UCSD-AML1 (cell line): ENCODE data around the gene SLC6A13.
"Not testable (repeated sequence)": the region's sequence is repeated elsewhere in the genome, so short reads cannot be mapped to it uniquely, and the experiment has no call there.

Source experiments
- DNase-seq: peaks from one replicate; lab custom pipeline; 2025; ENCODE audit not compliant: unreplicated experiment; lab: John Stamatoyannopoulos, UW

Gene SLC6A13

GRCh38 chr12:265096-265495, 2.5 kb upstream of the SLC6A13 start:
- DNase-seq, result no peak

DNA sequence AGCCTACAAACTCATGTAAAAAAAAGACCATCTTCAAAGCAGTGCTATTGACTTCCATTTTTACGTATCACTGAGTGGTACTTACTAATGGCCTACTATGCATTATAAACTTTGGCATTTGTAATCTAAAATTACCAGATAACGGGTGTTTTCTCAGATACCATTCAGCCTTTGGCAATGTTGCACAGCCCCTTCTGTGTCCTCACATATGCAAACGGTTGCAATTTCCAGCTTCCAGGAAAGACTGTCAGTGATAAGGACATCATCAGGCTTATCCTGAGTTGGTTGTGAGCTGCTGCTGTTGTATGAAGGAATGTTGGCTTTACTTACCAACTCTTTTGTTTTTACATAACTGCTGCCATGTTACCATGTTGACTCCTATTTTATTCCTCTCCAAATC, 1.6 kb upstream of the SLC6A13 start:
- no peak for DNase-seq

GRCh38 chr12:263574-263973, 938 bp upstream of the SLC6A13 start:
- DNase-seq, result no peak

DNA sequence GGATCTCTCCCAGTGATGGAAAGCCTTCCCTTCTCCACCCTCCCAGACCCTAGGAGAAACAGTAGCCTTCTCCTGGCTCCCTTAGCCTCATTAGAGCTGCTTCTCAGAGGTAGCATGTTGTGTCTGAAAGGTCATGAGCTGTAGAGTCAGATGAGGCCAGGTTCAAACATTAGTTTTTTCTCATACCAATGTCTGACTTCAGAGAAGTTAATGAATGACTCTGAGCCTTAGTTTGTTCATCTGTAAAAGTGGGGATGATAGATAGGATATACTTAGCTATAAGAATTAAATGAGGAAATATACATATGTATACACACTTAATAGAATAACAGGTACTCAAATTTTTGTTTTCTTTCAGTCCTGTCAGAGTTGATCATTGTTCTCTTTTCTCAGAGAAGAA, 523 bp downstream of the SLC6A13 start:
- DNase-seq, result no peak

DNA sequence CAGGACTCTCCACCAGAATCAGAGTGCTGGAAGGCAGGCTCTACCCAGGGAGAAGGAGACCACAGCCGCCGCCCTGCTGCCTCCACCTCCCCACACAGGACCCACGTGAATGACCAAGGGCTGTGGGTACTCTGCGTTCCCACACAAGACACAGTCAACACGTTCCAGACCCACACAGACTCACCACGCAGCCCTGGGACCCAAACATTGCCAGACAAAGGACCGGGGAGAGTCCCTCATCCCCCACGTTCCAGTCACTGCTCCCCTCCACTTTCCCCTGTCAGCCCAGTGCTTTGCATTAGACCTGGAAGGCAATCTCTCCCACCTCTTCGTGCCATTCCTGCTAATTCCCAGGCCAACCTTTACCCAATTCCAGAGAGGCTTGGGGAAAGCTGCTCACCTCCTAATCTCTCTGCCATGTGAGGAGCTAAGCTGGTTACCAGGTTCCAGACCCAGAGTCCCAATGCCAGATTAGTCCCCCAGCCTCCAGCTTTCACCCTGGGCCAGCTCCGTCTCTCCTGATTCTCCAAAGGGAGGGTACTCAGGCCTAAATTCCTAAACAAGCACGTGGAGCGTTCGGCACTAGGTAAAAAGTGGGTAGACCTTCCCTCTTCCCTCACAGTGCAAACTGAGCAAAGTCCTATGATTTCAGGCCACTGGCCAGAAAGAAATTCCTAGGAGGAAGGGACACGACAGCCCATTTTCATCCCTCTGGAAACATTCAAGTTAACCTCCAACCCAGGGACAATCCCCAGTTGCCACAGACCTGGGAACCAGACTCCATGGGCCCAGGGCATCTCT, 4.9 kb downstream of the SLC6A13 start:
- DNase-seq, result no peak

- DNase-seq, result no peak
These were observed 5.7 kb downstream of the SLC6A13 start for GRCh38 chr12:256958-257357.

- no peak for DNase-seq
These were observed 6.4 kb downstream of the SLC6A13 start for GRCh38 chr12:256225-256624.

GRCh38 chr12:254912-255311, 7.7 kb downstream of the SLC6A13 start:
- DNase-seq, result no peak

GRCh38 chr12:254039-254438, 8.6 kb downstream of the SLC6A13 start:
- DNase-seq, result no peak

DNA sequence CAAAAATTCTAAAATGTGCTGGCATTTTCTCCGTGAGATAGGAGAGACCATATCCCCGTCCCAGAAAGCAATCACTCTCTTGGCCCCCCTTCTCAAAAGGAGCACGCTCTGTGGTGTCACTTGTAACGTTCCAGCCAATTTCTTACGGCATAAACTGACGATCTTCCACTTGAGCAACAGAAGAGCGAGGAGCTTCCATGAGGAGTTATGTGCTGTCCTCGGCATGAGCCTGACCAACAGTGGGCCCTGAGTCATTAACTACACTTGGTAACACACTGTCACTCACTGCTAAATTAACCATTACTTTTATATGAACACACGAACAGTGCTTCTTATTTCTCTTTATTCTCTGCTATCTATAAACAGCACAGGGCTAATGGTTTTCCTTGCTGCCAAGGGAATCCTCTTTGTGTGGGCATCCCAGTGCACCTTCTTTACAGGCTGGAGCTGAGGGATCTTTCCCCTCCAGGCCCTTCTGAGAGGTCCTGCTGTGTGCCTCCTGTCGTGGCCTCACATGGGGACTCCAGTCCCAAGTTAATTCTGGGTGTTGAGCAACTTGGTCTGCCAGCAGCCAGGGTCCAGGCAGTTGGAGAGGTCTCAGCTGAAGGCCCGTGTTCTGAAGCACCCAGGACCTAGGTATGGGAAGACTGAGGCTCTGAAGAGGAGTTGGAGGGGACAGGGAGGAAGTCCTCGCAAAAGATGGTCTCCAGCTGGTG, 9.4 kb downstream of the SLC6A13 start:
- no peak for DNase-seq

- DNase-seq, result no peak
These were observed 10.0 kb downstream of the SLC6A13 start for GRCh38 chr12:252636-253035.

GRCh38 chr12:247271-247670, 15.4 kb downstream of the SLC6A13 start:
- no peak for DNase-seq

- DNase-seq, result no peak
These were observed 19.3 kb downstream of the SLC6A13 start for GRCh38 chr12:243381-243780.

DNA sequence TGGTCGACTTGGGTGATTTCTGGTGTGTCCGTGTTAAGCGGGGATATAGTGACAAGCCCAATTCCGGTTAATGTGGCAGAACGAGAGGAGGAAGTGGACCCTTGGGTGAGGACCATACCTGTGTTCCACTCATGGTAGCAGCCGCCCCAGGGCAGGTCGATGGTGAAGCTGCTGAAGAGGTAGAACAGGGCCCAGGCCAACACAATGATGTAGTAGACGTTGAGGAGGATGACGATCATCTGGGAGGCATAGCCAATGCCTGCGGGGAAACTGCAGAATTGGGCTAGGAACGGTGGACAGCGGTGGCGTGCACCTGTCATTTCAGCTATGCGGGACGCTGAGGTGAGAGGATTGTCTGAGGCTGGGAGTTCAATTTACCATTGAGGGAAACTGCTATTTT, 20.1 kb downstream of the SLC6A13 start:
- DNase-seq, result no peak

GRCh38 chr12:241266-241665, 21.4 kb downstream of the SLC6A13 start:
- DNase-seq, result no peak

DNA sequence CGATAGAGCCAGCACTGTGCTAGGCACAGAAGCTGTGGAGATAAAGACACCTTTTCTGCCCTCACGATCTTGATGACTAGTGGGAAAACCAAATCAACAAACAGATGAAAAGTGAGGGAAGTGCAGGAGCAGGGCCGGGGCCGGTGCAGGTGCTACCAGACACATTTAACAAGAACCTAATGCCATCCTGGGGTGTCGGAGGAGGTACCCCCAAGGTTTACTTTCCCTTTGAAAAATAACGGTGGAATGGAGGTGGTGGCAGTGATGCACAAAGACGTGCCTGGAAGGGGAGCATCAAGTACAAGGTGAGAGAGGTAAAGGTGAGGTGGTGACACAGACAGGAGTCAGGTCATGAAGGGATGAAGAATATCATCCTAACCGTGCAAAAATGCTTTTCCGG, 22.1 kb downstream of the SLC6A13 start:
- no peak for DNase-seq

- DNase-seq, result no peak
These were observed 23.8 kb downstream of the SLC6A13 start for GRCh38 chr12:238736-239398.

GRCh38 chr12:238116-238515, 24.5 kb downstream of the SLC6A13 start:
- no peak for DNase-seq

GRCh38 chr12:237026-237815, 25.4 kb downstream of the SLC6A13 start:
- DNase-seq, result no peak

- DNase-seq, result no peak
These were observed 26.2 kb downstream of the SLC6A13 start for GRCh38 chr12:236445-236844.

DNA sequence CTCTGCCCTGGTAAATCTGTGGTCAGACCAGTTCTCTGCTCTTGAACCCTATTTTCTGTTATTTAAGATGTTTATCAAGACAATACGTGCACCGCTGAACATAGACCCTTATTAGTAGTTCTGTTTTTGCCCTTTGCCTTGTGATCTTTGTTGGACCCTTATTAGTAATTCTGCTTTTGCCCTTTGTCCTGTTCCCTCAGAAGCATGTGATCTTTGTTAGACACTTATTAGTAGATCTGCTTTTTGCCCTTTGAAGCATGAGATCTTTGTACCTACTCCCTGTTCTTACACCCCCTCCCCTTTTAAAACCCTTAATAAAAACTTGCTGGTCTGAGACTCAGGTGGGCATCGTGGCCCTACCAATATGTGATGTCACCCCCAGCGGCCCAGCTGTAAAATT, 26.7 kb downstream of the SLC6A13 start:
- DNase-seq, result not testable (repeated sequence)
